Measurements from ENCODE around the gene GIPC2.
"Not testable (repeated sequence)": the region's sequence is repeated elsewhere in the genome, so short reads cannot be mapped to it uniquely, and the experiment has no call there.

The GIPC2 gene

DNA sequence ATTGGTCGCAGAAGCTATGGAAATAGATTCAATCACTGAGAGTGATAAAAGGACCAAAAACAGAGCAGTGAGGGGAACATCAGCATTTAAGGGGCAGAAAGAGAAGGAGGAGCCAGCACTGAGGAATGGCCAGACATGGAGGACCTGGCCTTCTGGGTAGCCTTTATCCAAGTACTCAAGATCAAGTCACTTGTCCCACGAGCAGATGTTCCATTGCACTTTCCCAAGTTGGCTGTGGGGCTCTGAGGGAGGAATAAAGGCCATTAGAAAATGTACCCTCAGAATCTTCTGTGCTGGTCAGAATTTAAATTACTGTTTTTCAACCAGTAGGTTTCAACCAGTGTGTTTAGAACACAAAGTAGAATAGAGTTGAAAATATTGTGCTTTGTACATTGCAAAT is 55.3 kb downstream of the GIPC2 start:
- DNase-seq, result no peak

DNA sequence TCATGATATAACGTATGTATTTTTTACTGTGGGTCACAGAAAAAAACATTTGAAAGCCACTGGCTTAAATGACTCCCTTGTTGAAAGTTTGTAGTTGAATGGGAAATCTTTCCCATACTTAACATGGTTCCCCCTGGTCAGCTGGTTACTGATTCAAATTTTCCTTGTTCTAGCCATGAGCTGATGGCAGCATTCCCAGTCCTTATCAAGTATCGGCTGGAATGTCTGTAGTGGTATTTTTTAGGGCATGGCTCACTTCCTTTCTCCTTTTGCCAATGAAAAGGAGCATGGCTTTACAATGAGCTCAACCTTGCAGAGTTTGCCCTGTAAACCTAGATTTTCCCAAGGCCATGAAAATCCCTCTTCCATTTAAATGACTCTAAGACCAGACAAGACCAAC is 55.7 kb downstream of the GIPC2 start:
- no peak for DNase-seq

DNA sequence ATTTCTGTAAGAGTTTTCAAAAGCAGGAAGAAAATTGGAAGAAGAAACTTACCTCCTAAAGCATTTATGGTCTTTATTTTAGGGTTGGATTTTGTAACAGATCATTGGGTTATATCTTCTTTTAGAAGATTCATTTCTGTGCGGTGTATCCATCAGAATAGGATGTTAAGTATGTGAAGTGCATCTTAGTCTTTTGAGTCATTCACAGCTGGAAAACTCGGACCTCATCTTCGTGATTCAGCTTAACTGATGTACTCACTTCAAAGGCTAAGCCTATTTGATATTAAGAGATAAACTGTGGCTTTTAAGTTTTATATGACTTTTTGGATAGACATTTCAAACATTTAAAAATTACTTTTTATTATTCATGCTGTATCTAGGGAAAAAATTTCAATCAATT is 56.3 kb downstream of the GIPC2 start:
- no peak for DNase-seq

DNA sequence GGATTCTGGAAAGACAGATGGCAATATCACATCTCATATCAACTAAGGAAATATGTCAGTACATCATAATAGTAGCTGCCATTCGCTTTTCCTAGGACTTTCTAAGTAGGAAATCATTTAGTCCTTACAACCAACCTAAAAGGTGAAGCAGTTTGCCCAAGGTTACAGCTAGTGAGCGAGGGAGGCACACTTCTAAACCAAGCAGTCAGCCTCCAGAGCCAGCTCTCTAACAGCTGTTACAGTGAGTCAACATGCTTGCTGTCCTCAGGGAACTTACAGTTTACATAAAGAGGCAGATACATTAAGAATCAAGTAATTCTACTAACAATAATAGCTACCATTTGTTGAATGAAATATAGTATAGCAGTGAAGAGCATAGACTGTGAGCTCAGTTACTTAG is 57.1 kb downstream of the GIPC2 start:
- no peak for DNase-seq

DNA sequence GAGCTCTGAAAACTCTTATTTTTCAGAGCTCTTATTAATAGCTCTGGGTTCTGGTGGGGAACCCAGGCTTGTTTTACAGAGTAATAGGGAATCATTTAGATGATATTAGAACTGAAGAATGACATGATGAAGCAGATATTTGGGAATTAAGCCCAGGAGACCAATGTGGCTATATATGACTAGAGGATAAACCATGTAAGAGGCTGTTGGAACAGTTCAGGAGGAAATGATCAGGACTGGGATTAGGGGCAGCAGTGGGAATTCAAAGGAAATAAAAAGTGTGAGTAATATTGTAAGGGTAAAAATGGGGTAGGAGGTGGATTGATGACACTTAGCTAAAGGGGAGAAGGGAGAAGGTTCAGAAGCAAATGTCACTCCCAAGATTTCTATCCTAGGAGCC is 58.6 kb downstream of the GIPC2 start:
- DNase-seq, result no peak

DNA sequence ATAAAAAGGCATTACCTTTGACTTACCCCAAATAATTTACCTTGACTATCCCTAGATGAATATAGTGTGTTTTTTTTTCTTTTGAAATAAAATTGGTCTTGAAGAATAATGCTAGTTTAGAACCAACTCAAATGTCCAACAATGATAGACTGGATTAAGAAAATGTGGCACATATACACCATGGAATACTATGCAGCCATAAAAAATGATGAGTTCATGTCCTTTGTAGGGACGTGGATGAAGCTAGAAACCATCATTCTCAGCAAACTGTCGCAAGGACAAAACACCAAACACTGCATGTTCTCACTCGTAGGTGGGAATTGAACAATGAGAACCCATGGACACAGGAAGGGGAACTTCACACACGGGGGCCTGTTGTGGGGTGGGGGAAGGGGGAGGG is 63.9 kb downstream of the GIPC2 start:
- not testable (repeated sequence) for DNase-seq

DNA sequence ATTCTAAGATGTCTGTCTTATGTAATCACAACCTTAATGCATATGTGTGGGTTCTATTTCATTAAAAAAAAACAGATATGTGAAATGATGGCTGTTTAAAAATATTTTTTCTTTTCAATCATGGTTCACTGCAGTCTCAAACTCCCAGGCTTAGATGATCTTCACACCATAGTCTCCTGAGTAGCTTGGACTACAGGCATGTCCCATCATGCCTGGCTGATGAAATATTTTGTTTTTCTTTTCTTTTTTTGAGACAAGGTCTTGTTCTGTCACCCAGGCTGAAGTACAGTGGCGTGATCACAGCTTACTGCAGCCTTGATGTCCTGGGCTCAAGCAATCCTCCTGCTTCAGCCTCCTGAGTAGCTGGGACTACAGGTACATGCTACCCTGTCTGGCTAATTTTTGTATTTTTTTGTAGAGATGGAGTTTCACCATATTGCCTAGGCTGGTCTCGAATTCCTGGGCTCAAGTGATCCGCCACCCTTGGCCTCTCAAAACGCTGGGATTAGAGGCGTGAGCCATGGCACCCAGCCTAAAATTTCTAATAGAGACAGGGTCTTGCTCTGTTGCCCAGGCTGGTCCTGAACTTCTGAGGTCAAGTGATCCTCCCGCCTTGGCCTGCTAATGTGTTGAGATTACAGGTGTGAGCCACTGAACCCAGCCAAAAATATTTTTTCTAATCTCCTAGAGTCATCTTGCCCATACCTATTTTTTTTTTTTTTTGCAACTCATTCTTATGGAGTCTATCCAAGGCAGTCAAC is 67.6 kb downstream of the GIPC2 start:
- DNase-seq, result no peak

DNA sequence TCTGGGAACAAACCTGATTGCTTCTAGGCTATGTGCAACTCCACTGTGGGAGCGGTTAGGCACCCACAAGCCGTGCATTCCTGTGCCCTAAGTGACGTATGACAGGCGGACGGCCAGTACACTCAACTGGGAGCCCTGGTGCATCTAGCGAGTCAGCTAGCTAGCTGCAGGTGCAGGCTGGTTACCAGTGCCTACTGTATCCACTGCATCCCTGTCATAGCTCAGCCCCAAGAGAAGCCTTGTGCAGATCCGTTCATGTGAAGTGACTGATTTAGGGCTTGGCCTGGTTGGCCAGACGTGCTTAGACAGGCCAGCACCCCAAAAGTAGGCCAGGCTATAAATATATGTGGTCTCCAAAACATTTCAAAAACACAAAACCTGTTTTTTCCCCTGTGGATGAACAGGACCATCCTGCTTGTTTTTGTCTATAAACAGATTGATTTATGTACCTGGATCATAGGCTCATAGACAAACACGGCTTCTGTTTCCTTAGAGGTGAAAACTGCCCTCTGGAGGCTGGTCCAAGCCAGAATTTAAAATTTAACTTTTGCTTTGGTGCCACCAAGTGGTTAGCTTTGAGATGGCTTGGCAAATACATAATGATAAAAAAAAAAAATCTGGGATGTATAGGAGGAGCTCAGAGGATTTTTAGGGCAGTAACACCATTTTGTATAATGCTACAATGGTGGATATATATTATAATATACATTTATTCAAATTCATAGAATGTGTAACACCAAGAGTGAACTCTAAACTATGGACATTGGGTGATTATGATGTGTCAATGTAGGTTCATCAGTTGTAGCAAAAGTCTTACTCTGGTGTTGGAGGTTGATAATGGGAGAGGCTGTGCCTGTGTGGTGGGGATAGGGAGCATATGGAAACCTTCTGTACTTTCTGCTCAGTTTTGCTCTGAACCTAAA is 68.5 kb downstream of the GIPC2 start:
- DNase-seq, result peak; percentile 42

DNA sequence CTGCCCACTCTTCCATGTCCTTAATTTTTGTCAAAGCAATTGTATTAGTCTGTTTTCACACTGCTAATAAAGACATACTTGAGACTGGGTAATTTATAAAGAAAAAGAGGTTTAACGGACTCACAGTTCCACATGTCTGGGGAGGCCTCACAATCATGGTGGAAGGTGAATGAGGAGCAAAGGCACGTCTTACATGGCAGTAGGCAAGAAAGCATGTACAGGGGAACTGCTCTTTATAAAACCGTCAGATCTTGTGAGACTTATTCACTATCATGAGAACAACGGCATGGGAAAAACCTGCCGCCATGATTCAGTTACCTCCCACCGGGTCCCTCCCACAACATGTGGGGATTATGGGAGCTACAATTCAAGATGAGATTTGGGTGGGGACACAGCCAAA is 74.7 kb downstream of the GIPC2 start:
- DNase-seq, result not testable (repeated sequence)

DNA sequence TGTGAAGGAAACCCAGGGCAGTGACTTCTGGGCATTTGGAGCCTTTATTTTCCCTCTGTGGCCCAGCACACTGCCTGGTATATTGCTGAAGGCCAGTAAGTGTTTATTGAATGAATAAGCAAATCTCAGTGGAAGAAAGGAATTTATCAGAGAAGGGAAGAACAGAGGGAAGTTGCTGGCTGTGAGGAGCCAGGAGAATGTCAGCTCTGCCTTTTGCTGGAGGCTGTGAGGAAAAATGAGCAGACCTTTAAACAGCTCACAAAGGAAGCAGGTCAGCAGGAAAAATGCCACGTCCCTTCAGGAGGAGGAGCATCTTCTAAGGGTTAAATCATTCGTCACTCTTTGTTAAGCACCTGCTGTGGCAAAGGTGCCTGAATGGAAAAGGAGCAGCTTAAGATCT is 75.9 kb downstream of the GIPC2 start:
- DNase-seq, result no peak

DNA sequence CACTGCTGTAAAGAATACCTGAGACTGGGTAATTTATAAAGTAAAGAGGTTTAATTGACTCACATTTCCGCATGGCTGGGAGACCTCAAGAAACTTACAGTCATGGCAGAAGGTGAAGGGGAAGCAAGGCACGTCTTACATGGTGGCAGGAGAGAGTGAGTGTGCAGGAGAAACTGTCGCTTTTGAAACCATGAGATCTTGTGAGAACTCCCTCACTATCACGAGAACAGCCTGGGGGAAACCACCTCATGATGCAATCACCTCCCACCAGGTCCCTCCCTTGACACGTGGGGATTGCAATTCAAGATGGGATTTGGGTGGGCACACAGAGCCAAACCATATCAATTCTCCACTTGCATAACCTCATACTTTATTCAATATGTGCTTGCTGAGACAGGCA is 76.6 kb downstream of the GIPC2 start:
- DNase-seq, result no peak

DNA sequence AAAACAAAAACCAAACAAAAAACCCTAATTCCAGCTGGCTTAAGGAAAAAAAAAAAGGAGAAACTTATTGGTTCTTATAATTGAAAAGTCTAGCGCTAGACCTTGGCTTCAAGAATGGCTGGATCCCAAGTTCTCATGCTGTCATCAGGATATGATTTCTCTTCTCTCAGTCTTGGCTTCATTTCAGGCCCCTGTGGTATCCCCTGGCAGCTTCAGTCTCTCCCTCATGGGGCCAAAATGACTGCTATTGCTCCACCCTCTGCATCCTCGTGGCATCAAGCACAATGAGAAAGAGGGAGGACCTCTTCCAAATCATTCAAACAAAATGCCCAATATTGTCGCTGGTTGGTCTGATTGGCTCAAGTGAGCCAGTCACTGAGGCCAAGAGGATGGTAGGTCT is 80.7 kb downstream of the GIPC2 start:
- DNase-seq, result no peak

DNA sequence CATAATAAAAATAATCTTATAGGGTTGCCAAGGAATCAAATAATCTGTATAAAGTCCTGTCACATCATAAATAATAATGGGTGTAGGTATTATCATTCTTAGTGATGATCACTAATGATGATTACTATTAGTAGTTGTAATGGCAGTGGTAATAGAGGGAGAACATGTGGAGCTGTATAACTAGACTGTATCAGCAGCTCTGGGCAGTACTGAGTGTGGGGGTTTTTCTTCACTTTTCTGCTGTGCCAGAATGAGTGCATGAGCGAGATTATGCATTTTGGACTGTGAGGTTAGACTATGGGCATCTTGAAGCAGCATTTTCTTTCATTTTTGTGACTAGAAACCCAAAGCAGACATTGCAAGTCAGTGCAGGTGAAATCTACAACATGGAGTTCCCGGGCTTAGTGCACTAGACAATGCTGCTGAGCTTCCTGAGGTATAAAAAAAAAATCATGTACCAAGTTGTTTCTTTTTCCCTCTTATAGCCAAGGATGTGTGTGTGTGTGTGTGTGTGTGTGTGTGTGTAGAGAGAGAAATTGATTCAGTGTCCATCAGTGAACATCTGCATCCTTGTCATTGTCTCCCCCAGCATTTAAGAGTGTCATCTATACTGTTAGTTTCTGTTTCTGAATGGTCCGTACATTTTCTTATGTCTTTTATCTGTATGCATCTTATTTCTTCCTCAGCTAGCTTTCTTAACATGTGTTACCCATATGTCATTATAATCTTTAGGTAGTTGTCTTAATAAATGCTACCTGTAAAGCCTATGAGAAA is 86.6 kb downstream of the GIPC2 start:
- no peak for DNase-seq

DNA sequence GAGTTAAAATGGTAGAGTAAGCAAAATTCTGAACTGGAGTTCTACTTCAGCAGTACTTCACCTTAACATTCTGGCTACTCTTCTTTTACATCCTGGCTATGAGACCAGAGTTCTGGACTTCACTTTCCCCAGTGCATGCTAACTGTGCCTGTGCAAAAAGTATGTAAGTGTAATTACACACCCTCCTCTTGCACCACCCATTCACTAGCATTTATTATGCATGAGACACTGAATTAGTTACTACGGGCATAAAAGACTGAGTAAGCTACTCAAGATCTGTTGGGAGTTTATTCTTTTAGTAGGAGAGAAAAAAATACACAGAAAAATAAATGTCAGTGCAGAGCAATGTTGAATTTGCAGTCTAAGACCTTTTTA is 87.2 kb downstream of the GIPC2 start:
- no peak for DNase-seq

DNA sequence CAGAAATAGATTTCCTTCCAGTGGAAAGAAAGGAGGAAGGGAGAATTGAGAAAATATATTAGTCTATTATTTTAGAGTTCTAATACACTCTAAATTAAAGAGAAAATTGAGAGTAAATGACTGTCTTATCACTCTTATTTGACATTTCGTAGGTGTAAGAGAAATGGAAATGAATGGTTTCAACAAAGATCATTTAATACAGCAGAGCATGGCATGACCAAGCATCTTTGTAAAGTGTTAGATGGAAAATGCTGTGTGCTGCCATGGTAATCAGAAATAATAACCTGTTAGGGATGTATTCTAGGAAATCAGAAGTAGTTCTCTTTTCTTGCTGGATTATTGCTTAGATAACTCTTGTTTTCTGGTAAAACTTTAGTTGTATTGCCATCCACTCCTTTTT is 90.9 kb downstream of the GIPC2 start:
- DNase-seq, result no peak

DNA sequence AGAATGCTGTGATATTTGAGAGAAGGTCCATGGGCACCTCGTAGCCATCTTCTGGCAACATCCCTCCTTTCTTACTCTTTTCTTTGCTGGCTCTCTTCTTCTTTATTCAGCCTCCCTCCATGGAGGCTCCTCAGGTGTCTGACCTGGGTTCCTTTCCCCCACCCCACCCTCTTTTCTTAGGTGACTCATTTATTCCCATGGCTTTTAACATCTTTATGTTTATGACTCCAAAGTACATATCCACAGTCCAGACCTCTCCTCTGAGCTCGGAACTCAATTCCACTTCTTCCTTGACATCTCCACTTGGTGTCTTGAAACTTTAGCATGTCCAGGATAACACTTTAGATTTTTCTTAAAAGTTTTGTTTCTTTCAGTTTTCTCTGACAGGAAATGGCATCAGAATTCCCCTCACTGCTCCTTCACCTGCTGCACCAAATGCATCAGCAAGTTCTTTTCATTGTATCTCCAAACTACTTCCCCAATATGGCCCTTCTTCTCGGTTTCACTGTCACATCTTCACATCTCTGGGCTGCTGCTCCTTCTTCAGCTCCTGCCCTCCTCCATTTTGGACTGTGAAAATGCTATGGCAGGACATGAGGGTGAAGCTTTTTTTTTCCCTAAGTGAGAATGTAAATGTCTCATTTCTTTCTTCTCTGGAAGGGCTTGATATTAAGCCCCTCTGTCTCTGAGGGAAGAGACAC is 95.9 kb downstream of the GIPC2 start:
- no peak for DNase-seq

DNA sequence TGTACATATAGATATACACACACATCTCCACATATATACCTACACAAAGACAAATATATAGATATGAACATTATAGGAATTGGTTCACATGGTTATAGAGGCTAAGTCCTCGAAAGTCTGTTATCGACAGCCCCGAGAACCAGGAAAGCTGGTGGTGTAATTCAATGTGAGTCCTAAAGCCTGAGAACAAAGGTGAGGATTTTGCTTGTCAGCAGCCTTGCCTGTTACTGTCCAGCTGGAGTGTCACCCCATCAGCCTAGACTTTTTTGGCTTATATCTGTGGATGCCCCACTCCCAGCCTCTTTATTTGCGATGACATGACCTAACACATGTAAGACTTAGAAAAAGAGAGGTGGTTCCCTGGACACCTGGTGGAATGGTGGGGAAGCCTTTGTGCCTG is 97.0 kb downstream of the GIPC2 start:
- no peak for DNase-seq

DNA sequence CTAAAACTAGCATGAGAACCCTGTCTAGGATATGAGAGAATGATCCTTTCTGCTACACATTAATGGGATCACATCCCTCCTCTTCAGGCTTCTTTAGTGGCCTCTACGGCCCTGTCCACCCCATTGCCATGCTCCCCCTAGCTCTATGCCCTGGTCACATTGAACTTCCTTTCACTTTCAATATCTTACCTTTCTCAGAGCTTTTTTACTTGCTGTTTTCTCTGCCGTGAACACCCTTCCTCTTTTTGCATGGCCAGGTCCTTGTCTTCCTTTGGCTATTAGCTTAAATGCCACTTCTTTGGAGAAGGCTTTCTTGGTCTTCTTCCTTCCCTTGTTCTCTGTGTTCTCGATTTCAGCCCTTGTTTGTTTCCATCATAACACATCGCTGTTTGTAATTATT is 97.4 kb downstream of the GIPC2 start:
- DNase-seq, result no peak

DNA sequence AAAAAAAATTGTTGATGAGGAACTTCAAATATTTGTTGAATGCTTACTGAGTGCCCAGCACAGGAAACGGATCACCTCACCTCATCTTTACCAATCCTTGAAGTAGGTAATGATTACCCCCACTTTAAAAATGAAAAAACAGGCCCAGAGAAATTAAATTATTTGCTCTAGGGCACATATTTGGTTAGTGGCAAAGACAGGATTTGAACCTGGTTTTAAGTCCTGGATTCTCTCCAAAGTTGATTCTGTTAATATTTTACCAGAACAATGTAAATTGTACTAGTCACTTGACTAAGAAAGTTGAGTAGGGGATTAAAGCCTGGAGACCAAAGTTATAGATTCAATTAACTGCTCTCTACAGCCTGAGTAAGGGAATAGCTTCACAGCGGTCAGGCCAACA is 97.9 kb downstream of the GIPC2 start:
- DNase-seq, result no peak

DNA sequence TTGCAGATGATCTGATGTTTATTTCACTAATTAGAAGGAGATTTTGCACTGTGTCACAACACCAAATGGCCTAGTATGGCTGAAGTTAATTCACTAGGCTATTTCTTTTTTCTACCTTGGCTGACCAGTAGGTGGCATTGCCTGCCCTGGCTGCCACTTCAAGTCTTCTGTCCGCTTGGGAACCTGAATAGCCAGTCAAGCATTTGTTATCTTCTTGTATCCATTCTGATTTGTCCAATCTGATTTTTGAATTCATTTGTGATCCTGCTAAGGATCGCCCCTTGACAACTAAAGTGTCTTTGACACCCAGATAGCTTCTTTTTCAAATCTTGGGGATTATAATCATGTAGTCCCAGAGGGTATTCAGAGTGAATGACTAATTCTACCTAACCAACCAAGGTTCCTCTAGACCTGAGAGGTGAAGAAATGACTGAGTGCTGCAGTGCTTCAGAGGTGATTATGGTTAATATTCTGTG is 99.4 kb downstream of the GIPC2 start:
- peak; percentile 75 for DNase-seq

DNA sequence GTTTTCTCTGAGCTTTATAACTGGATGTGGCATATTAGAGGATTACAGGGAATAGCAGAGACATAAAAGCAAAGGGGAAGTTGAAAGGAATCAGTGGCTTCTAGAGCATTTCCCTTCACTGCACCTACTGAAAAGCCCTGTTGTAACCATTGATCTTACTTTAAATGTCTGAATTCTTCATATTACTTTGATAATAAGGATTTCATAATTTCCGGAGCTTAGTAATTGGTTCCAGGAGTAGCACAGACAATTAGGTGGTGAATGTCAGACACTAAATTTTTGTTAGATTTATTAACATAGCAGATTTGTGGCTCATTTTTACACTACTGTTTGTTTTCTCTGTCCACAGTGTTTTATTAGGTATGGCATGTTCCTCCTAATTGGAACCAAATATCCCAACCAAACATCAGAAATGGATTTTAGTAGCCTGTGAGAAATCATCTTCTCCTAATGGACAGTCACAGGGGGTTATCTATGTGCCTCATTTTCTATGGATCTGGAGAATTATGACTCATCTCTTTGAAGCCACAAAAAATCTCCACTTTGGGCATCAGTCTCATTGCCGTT is 100.5 kb downstream of the GIPC2 start:
- no peak for DNase-seq

DNA sequence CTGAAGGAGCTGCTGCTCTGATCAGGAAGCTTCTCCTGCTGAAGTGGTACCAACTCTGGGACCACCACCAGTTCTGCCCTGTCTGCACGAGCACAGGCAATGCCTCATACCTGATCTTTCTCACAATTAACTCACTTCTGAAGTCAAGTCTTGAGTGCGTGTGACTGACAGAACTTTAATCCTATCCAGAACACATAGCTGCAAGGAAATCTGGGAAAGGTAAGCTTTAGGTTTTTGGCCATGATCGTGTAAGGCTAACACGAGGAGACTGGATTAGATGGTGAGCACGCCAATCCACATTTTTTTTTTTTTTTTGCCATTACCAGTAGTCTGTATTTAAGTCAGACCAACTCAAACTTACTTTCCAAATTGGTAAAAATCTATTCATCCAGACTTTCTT is 101.3 kb downstream of the GIPC2 start:
- no peak for DNase-seq

All from DMS 273 treated with DMSO at 0.1 percent for 48 hours (cell line).